Activated T-helper 1 cell treated with anti-CD3 and anti-CD28 coated beads, Interleukin-12 subunit alpha, Interleukin-12 subunit beta, Interleukin-2, Interleukin-4 antibody, amounts not matched to agents 30 ng/mL and 10 ng/mL and 1 ng/mL, durations not matched to agents 14 hours and 24 hours and 36 hours (primary cell): ENCODE results near the gene IMMP2L. TPM values are rescaled to one million over a fixed set of nuclear protein-coding genes. Genes with fewer than 3 reads are reported as not detected.

Experiments used
- DNase-seq: peaks from one replicate; pipeline ENCODE4 v3.0.0; 2021; ENCODE audit warnings: low spot score
- H3K27ac Mint-ChIP-seq: one replicate; pipeline ENCODE4 v1.8.0; 2021; ENCODE audit warnings: mild to moderate bottlenecking, mixed read lengths
- H3K27me3 Mint-ChIP-seq: one replicate; pipeline ENCODE4 v1.8.0; 2022; ENCODE audit warnings: mild to moderate bottlenecking, moderate library complexity, mixed read lengths; ENCODE audit not compliant: insufficient read depth
- H3K36me3 Mint-ChIP-seq: one replicate; pipeline ENCODE4 v1.8.0; 2021; ENCODE audit warnings: low read depth, mixed read lengths
- H3K4me1 Mint-ChIP-seq: one replicate; pipeline ENCODE4 v1.8.0; 2021; ENCODE audit warnings: low read depth, mixed read lengths
- H3K4me3 Mint-ChIP-seq: one replicate; pipeline ENCODE4 v1.8.0; 2021; ENCODE audit warnings: mild to moderate bottlenecking, moderate library complexity, mixed read lengths
- H3K9me3 Mint-ChIP-seq: one replicate; pipeline ENCODE4 v1.8.0; 2021; ENCODE audit warnings: mixed read lengths
- intact Hi-C: fragments of 100-400 bp; cut with micrococcal nuclease; formaldehyde crosslinking; loops from one replicate; pipeline ENCODE4 v1.15.1; 2024
- total RNA-seq: library from RNA; stranded (reverse); gene quantifications from 2 replicates; pipeline ENCODE4 v1.2.3, GENCODE V29; 2022

Gene IMMP2L
- total RNA-seq, 1 donor from 2014 or later, result 11.3 TPM

DNA sequence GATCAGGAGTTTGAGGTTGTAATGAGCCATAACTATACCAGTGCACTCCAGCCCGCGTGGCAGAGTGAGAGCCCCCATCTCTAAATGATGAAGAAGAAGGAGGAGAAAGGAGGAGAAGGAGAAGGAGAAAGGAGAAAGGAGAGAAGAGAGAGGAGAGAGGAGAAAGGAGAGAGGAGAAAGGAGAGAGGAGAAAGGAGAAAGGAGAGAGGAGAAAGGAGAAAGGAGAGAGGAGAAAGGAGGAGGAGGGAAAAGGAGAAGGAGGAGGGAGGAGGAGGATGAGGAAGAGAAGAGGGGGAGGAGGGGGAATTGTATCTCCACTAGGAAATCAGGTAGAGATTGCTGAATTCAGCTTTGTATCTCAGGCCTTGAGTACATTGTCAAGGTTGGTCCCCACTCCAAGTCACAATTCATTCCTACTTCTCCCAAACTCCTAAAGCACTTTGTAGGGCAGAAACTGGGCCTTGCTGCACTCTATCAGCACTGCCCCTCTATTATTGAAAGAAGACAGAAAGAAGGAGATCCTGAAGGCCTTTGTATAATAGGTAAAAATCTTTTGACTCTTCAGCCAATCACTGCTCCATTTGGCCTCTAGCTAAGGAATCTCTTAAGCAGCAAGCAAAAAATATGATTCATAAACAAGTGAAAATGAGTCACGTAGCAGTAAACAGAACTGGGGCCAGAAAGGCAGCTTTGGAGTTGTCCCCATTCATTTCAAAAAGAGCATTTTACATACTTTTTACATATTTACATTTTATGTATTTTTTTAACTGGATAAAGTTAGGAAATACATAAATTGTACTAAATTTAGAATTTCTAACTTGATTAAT, 178.0 kb downstream of the IMMP2L start:
- Mint-ChIP-seq H3K27me3 (no peaks in the 10 kb centered on the region), H3K4me1 (no peaks in the 10 kb centered on the region), H3K36me3 (no peaks in the 10 kb centered on the region), H3K27ac (no peak overlapping the region), H3K4me3 (no peak overlapping the region), H3K9me3 (no peaks in the 10 kb centered on the region)
- DNase-seq, result no peak
- intact Hi-C loops, result no loop called here

DNA sequence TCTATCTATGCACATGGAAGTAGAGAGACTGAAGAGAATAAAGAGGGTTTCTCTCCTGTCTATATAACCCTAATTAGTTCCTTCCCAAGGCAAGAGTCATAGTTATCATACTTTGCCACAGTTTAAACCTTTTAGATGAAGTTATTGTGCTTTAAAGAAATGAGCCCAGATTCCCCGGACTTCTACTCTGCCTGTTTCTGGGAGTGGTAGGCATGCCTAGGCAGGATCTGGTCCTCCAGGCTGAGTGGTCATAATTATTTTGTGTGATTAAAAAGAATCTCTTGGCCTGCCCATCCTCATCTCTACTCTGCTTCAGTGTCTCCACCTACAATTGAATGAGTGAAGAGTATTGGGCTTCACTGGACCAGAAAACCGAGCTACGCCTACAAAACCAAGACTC, 179.2 kb downstream of the IMMP2L start:
- Mint-ChIP-seq H3K27ac (no peak overlapping the region), H3K4me1 (no peaks in the 10 kb centered on the region), H3K9me3 (no peaks in the 10 kb centered on the region), H3K27me3 (no peaks in the 10 kb centered on the region), H3K36me3 (no peaks in the 10 kb centered on the region), H3K4me3 (no peak overlapping the region)
- intact Hi-C loops, result no loop called here
- DNase-seq, result no peak

DNA sequence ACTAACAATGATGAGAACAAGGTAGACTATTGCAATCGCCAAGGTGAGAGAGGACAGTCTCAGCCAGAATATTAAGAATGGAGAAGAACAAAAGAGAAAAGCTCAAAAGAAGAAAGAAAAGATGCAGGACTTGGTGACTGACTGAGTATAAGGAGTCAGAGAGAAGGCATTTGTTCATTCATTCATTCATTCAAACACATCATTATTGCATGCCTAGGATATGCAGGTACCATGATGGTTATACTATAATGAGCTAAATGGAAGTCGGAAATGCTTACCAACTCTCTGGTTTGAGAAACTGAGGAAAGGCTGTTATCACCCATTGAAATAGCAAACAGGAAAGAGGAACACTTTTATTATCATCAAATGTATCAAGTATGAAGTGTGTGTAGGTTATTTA, 180.7 kb downstream of the IMMP2L start:
- DNase-seq, result no peak
- intact Hi-C loops, result no loop called here
- H3K27me3 Mint-ChIP-seq, result no peaks in the 10 kb centered on the region
- H3K4me3 Mint-ChIP-seq, result no peak overlapping the region
- H3K9me3 Mint-ChIP-seq, result no peaks in the 10 kb centered on the region
- no peaks in the 10 kb centered on the region for H3K36me3 Mint-ChIP-seq
- H3K4me1 Mint-ChIP-seq, result no peaks in the 10 kb centered on the region
- H3K27ac Mint-ChIP-seq, result no peak overlapping the region

DNA sequence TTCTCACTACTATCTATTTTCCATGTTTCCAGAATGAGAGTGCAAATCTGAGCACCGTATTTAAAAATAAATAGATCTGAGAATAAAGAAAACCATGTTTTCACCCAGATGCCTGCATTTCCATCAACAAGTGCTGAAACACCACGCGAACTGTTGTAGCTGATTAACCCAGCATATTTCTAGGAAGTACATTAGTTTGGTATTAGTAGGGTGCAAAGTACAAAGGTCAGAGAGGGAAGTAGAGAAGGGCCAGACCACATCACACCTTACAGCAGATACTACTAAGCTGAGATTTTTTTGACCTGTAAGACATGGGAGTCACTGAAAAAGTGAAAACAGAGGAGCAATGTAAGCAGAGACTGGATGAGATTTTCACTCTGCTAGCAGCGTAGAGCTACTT, 181.3 kb downstream of the IMMP2L start:
- Mint-ChIP-seq H3K4me1 (no peaks in the 10 kb centered on the region), H3K36me3 (no peaks in the 10 kb centered on the region), H3K9me3 (no peaks in the 10 kb centered on the region), H3K27ac (no peak overlapping the region), H3K27me3 (no peaks in the 10 kb centered on the region), H3K4me3 (no peak overlapping the region)
- intact Hi-C loops, result no loop called here
- no peak for DNase-seq

DNA sequence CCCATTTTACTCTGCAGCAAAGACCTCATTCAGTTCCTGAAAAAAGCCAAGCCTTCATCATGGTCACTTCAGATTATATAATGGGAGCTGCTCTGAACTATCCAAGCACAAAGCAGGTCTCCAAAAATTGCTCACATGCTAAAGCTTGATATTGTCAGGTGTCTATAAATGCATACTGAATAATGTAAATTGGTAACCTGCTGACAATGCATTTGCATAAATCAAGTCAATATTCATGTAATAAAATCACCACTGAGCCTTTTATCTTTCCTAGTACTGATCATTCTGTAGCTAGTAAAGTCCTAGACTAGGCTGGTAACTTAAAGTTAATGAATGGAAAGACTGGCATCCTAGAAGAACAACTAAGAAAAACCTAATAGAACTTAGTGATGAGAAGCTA, 188.3 kb downstream of the IMMP2L start:
- Mint-ChIP-seq H3K4me1 (no peaks in the 10 kb centered on the region), H3K36me3 (no peaks in the 10 kb centered on the region), H3K9me3 (no peaks in the 10 kb centered on the region), H3K27me3 (no peaks in the 10 kb centered on the region), H3K27ac (no peak overlapping the region), H3K4me3 (no peak overlapping the region)
- intact Hi-C loops, result no loop called here
- DNase-seq, result no peak

DNA sequence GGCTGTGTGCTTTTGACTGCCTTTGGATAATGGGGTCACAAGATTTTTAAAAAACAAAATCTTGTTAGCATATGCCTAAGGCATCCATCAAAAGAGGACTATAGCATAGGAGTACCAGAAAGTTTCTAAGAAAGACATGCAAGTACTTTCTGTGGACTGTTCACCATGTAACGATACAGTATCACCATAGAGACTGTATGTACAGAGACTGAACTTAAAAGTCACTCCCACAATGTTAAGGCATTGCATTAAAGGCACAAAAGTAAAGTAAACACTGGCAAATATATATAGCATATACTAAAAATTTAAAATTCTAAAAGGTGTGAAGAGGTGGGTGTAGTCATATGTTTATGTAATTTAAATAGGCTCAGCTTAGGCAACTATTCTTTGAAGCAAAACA, 190.9 kb downstream of the IMMP2L start:
- H3K9me3 Mint-ChIP-seq, result no peaks in the 10 kb centered on the region
- no peaks in the 10 kb centered on the region for H3K27me3 Mint-ChIP-seq
- no peak overlapping the region for H3K27ac Mint-ChIP-seq
- no peak for DNase-seq
- intact Hi-C loops, result no loop called here
- H3K4me1 Mint-ChIP-seq, result no peaks in the 10 kb centered on the region
- H3K4me3 Mint-ChIP-seq, result no peak overlapping the region
- H3K36me3 Mint-ChIP-seq, result no peaks in the 10 kb centered on the region

DNA sequence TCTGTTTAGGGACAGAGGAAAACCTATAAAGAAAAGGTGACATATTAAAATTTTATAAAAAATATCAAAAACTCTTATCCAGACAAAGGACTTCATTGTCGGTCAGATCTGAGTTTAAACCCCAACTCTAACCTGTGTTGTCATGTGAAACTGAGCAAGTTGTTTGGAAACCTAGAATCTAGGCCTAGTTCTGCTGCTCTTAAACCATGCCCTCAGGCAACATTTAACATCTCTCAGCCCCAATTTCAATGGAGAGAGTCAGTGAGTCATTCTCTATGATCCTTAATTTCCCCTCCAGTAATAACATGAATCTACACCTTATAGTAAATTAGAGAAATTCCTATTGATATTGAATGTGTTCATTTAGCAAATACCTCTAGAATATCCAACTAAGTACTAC, 192.3 kb downstream of the IMMP2L start:
- no peak overlapping the region for H3K4me3 Mint-ChIP-seq
- H3K36me3 Mint-ChIP-seq, result no peaks in the 10 kb centered on the region
- intact Hi-C loops, result no loop called here
- no peaks in the 10 kb centered on the region for H3K9me3 Mint-ChIP-seq
- no peak overlapping the region for H3K27ac Mint-ChIP-seq
- no peak for DNase-seq
- no peaks in the 10 kb centered on the region for H3K4me1 Mint-ChIP-seq
- no peaks in the 10 kb centered on the region for H3K27me3 Mint-ChIP-seq

DNA sequence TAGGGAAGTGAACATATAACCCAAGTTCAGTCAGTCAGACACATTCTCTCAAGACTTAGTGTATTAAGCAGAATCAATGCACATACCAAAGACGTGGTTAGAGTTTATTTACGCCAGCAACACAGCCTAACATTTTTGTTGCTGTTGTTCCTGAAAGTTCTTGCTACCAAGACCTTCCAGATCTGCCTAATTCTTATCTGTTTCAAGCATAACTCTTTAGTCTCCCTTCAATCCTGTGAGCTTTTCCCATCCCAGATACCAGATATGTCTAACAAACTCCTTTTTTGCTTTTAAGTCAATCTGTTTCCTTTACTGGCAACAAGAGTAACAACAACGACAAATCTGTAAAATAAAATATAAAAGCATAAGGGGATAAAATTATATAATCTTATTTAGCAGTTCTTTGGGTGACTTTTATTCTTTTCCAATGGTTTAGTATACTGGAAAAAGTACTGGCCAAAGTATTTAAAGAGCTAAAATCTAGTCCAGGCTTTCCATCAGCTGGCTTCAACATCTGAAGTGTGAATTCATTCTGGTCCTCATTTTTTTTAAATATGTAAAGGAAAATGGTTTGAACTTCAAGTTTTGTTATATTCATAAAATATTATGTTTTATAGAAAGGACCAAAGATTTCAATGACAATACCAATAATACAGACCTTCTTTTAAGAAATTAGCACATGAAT, 193.8 kb downstream of the IMMP2L start:
- Mint-ChIP-seq H3K4me1 (no peaks in the 10 kb centered on the region), H3K36me3 (no peaks in the 10 kb centered on the region), H3K4me3 (no peak overlapping the region)

DNA sequence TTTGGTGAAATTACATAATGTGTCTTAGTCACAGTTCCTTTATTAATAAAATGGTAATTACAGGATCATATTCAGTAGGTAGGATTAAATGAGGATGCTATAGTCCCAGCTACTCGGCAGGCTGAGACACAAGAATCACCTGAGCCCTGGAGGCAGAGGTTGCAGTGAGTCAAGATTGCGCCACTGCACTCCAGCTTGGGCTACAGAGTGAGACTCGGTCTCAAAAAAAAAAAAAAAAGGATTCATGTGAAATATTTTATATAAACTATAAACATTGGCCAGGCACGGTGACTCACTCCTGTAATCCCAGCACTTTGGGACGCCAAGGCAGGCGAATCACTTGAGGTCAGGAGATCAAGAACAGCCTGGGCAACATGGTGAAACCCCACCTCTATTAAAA, 197.9 kb downstream of the IMMP2L start:
- no peaks in the 10 kb centered on the region for H3K36me3 Mint-ChIP-seq
- H3K9me3 Mint-ChIP-seq, result no peaks in the 10 kb centered on the region
- H3K4me3 Mint-ChIP-seq, result no peak overlapping the region
- H3K27me3 Mint-ChIP-seq, result no peaks in the 10 kb centered on the region
- H3K27ac Mint-ChIP-seq, result no peak overlapping the region
- no peaks in the 10 kb centered on the region for H3K4me1 Mint-ChIP-seq
- no peak for DNase-seq
- intact Hi-C loops, result no loop called here

More for the DNA sequence above, 193.8 kb downstream of the IMMP2L start:
- DNase-seq, result no peak
- Mint-ChIP-seq H3K27ac (no peak overlapping the region), H3K9me3 (no peaks in the 10 kb centered on the region), H3K27me3 (no peaks in the 10 kb centered on the region)
- intact Hi-C loops, result no loop called here

DNA sequence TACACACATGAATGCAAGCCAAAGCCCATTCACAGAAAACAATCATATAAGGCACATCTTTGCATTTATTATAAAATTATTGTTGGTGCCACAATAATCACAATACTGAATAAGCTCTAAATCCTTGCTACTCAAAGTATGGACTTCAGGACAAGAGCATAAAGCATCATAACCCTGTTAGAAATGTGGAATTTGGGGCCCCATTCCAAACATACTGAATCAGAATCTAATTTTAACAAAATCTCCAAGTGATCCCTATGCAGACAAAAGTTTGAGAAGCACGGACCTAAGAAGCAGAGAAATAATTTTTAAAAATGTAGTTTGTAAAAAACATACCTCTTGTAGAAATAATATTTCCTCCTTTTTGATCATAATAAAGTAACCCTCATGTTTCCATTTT, 199.2 kb downstream of the IMMP2L start:
- Mint-ChIP-seq H3K27me3 (no peaks in the 10 kb centered on the region), H3K36me3 (no peaks in the 10 kb centered on the region), H3K4me3 (no peak overlapping the region), H3K9me3 (no peaks in the 10 kb centered on the region), H3K4me1 (no peaks in the 10 kb centered on the region), H3K27ac (no peak overlapping the region)
- DNase-seq, result no peak
- intact Hi-C loops, result no loop called here

DNA sequence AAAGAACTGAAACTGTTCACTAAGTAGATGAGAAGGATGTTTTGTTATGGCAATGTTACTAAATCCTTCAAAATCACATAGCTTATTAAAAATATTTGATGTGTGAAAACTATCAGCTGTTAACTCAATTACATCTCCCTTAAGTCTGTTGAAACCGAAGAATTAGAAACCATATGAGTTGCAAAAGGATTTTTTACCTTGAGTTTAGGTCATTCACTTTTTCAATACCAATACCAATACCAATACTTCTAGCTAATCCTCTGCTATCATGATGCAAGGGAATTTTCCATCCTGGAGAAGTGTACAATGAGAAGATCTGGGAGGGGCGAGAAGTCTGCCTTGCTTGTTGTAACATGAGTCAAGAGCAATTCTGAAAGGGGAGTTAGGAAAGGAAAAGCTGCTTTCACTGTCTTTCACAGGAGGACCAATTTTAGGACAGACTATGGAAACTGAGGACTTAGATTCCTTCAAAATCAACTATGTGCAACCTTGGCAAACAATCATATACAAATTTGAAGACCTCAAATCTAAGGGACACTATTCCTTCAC, 199.7 kb downstream of the IMMP2L start:
- Mint-ChIP-seq H3K36me3 (no peaks in the 10 kb centered on the region), H3K4me1 (no peaks in the 10 kb centered on the region), H3K4me3 (no peak overlapping the region), H3K27me3 (no peaks in the 10 kb centered on the region), H3K27ac (no peak overlapping the region), H3K9me3 (no peaks in the 10 kb centered on the region)
- no peak for DNase-seq
- intact Hi-C loops, result no loop called here

DNA sequence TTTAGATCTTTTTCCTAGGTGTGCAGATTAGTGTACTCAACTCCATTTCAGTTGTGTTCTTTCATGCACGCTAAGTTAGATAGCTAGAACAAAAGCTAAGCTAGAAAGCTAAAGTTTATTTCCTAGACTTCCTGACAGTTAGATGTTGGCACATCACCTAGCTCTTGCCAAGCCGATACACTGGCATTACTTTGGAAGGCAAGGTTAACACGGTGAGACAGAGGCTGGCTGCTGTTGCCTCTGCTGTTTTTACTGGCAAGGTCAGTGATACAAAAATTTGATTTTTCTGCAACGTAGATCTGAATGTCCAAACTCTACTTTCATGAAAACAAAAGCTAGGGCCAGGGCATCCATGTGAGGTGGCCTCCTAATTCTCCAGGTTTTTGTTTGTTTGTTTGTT, 203.4 kb downstream of the IMMP2L start:
- H3K36me3 Mint-ChIP-seq, result no peaks in the 10 kb centered on the region
- no peak overlapping the region for H3K27ac Mint-ChIP-seq
- no peak overlapping the region for H3K4me3 Mint-ChIP-seq
- no peaks in the 10 kb centered on the region for H3K27me3 Mint-ChIP-seq
- DNase-seq, result no peak
- H3K9me3 Mint-ChIP-seq, result no peaks in the 10 kb centered on the region
- intact Hi-C loops, result no loop called here
- no peaks in the 10 kb centered on the region for H3K4me1 Mint-ChIP-seq

DNA sequence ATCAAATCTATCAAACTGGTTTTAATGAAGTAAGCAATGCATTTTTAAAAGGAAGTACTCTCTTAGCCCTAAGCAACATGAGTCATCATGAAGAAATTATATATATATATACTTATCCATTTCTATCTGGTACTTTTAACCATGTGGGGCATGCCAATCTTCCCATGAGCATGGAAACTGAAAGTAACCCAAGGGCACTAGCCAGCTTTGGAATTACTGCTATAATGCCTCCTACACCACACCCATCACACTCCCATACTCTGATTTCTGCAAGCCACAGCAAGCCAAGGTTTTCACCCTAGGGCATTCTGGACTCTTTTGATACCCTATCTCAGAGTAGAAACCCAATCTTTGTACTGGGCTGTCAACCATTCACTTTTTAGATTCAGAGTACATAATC, 204.6 kb downstream of the IMMP2L start:
- no peaks in the 10 kb centered on the region for H3K36me3 Mint-ChIP-seq
- H3K4me1 Mint-ChIP-seq, result no peaks in the 10 kb centered on the region
- intact Hi-C loops, result no loop called here
- no peak overlapping the region for H3K27ac Mint-ChIP-seq
- H3K9me3 Mint-ChIP-seq, result no peaks in the 10 kb centered on the region
- DNase-seq, result no peak
- no peaks in the 10 kb centered on the region for H3K27me3 Mint-ChIP-seq
- H3K4me3 Mint-ChIP-seq, result no peak overlapping the region
